DMS79 (cell line): ENCODE results near the gene ERF.
A peak's percentile ranks its signal among the peaks of the same experiment; 100 is the strongest.
"Not testable (repeated sequence)": the region's sequence is repeated elsewhere in the genome, so short reads cannot be mapped to it uniquely, and the experiment has no call there.

Experiments used
- DNase-seq: peaks from one replicate; lab custom pipeline; 2025; lab: John Stamatoyannopoulos, UW

ERF gene

GRCh38 chr19:42275103-42275502, 20.2 kb upstream of the ERF start:
- no peak for DNase-seq

- no peak for DNase-seq
These were observed 19.2 kb upstream of the ERF start for GRCh38 chr19:42274065-42274682.

GRCh38 chr19:42273407-42274064, 18.6 kb upstream of the ERF start:
- no peak for DNase-seq

- no peak for DNase-seq
These were observed 18.1 kb upstream of the ERF start for GRCh38 chr19:42272989-42273406.

- DNase-seq, result no peak
These were observed 17.6 kb upstream of the ERF start for GRCh38 chr19:42272535-42272897.

- DNase-seq, result no peak
These were observed 17.1 kb upstream of the ERF start for GRCh38 chr19:42271861-42272534.

DNA sequence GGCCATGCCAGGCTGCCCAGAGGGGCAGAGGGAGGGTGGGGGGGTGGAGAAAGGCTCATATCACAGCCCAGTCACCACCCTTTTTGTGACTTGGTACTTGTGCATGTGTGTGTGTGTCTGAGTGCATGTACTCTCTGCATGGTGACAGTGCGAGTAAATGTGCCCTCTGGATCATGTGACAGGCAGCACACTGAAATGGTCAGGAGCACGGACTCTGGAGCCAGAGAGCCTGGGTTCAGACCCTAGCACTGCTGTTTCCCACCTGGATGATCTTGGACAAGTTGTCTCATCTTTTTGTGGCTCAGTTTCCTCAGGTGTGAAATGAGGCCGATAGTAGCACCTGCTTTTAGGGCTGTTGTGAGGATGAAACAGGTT, 16.1 kb upstream of the ERF start:
- DNase-seq, result no peak

- DNase-seq, result no peak
These were observed 15.6 kb upstream of the ERF start for GRCh38 chr19:42270346-42271044.

GRCh38 chr19:42269478-42270345, 14.8 kb upstream of the ERF start:
- DNase-seq, result no peak

DNA sequence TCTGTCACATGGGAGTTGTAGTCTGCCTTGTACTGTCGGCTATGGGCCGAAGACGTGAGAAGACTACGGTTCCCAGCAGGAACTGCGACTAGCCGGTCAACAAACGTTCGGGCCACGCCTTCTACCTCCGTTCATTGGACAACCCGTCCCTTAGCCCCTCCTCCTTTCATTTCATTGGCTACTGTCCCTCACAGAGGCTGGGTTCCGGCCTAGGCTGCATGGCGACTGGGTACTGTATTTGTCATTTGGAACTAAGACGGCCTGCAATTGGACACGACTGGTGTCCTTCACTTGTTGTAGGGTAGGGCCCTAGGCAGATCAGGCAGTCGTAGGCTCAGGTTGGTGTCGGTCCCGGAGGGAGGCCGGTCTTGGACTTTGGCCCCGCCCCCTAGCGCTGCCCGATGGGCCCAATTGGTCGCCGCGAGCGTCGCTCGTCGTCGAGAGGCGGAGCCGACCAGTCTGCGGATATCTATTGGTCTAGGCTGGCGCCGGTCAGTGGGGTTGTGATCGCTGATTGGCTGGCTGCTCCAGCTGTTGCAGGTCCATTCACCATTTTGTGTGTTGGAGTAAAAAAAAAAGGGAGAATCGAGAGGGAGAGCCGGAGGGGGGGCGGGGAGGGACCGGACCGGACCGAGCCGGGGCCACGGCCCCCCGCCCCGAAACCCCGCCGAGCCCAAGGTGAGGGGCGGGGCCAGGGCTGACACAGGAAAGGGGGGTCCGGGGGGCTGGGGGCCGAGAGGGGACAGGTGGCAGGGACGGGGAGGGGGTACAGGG, 14.0 kb upstream of the ERF start, which contains the start of gene CIC:
Gene CIC (plus strand): TSS at position 549 of the 774 bp plus-strand sequence. CDS start 2,532 bp downstream, outside the sequence.
- DNase-seq, result peak; percentile 100

DNA sequence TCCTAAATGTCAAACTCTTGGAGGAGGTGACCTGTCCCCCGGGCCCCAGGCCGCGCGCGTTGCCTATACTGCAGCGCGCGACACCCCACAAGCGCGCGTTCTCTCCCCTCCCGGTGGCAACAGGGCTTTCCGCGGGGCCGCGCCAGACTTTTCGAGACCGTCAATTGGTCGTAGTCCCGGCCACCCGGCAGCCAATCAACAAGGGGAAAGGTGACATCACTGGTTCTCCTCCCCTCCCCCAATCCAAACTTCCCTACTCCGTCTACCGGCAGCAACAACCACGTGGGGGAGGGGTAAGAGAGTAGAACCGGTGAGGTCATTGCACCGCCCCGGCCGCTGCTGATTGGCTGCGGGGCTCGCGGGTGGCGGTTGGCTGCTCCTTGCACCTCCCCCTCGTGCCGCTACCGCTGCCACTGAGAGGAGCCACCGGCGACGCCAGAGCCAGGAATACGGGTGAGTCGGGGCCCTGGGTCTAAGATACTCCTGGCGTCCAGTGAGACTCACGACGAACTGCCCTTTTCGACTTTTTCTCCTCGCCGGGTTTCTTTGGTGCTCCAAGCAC, 13.3 kb upstream of the ERF start:
- DNase-seq, result peak; percentile 98

GRCh38 chr19:42267644-42268141, 12.8 kb upstream of the ERF start:
- DNase-seq, result no peak

GRCh38 chr19:42266928-42267603, 12.1 kb upstream of the ERF start:
- DNase-seq, result not testable (repeated sequence)

DNA sequence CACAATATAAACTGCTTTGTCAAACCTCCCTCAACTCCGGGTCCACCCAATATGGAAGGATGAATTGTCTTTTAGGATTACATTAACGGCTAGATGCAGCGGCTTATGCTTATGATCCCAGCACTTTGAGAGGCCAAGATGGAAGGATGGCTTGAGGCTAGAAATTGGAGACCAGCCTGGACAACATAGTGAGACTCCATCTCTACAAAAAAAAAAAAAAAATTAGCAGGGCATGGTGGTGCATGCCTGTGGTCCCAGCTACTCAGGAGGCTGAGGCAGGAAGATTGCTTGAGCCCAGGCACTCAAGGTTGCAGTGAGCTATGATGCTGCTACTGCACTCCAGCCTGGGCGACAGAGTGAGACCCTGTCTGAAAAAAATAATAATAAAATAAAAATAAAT, 11.2 kb upstream of the ERF start:
- not testable (repeated sequence) for DNase-seq

DNA sequence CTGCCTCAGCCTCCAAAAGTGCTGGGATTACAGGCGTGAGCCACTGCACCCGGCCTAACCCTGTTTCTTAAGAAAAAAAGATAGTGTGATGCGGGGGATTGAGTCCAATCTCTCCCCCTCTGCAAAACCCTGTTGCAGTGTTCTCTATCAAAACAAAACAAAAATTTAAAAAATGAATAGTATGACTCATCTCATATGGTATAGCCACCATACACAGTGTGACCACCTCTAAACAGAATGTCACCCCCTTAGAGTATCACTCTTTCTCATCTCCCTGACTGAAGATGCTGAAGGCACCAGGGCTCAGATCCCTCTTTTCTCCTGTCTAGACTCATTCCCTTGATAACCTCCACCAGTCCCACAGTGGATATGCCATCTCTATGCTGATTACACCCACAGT, 6.8 kb upstream of the ERF start:
- no peak for DNase-seq

GRCh38 chr19:42257842-42258241, 2.9 kb upstream of the ERF start:
- DNase-seq, result not testable (repeated sequence)

DNA sequence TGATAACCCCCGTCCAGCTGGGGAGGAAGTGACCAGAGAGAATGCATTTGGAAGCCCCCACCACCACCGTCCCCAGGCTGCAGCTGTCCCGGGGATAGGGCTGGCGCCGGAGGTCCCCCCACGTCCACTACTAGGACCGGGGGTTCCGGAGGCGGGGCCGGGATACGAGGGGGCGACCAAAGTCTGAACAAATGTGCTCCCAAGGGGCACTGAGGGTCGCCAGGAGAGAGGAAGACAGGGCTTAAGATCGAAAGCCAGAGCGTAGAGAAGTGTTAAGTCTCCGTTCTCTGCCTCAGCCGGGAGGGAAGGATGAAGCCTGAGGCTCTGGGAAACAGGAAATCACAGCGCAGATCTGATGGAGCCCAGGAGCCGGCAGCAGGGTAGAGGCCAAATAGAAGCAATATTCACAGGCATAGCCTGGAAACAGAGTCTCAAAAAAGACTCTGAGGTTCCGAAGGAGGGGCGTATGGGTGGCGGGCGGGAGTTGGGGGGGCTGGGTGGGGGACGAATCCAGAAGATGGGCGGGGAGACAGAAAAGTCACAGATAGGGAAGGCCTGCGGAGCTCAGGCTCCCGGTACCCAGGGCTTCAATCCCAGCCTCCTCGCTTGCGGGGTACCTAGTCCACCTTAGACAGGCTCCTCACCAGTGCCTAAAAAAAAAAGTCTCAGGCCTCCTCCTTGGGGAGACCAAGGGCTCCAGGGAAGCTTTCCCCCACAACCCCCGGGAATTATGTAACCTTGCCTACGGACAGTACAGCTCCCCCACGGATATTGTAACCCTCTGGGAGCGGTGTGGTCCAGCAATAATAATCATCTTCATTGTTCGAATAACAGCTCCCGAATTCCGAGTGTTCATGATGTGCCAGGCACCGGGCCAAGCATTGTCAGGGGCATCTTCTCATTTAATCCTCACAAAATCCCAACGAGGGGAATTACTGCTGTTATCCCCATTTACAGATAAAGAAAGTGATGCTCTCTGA, 1.1 kb upstream of the ERF start:
- peak; percentile 9 for DNase-seq

GRCh38 chr19:42254089-42254849, 659 bp downstream of the ERF start:
- peak; percentile 21 for DNase-seq
